Activated CD4-positive, alpha-beta T cell treated with anti-CD3 and anti-CD28 coated beads for 36 hours (primary cell): ENCODE data around the gene MLF1. TPM values are rescaled to one million over a fixed set of nuclear protein-coding genes. Genes with fewer than 3 reads are reported as not detected.

Source experiments
- ATAC-seq: fragments of 200-7000 bp; cut with Tn5 transposase; one replicate; pipeline ENCODE4 v1.10.0; 2021; ENCODE audit warnings: mild to moderate bottlenecking, moderate library complexity
- CTCF ChIA-PET: fragments of 350-600 bp; sonication (Branson Sonifier 250); formaldehyde crosslinking; loops from one replicate; lab custom pipeline; 2021; ENCODE audit warnings: antibody characterized with exemption; lab: Charles Lee
- POLR2A ChIA-PET: fragments of 350-600 bp; sonication (Branson Sonifier 250); formaldehyde crosslinking; loops from one replicate; lab custom pipeline; 2021; ENCODE audit warnings: antibody characterized with exemption, inconsistent platforms; lab: Charles Lee
- DNase-seq: peaks from one replicate; pipeline ENCODE4 v3.0.0-alpha.2; 2020
- H3K27ac Mint-ChIP-seq: one replicate; pipeline ENCODE4 v1.8.0; 2021; ENCODE audit warnings: mixed read lengths
- H3K27me3 Mint-ChIP-seq: one replicate; pipeline ENCODE4 v1.8.0; 2021; ENCODE audit warnings: mixed read lengths
- H3K36me3 Mint-ChIP-seq: one replicate; pipeline ENCODE4 v1.8.0; 2021; ENCODE audit warnings: low read depth, mixed read lengths
- H3K4me1 Mint-ChIP-seq: one replicate; pipeline ENCODE4 v1.8.0; 2021; ENCODE audit warnings: mixed read lengths
- H3K4me3 Mint-ChIP-seq: one replicate; pipeline ENCODE4 v1.8.0; 2021; ENCODE audit warnings: mild to moderate bottlenecking, moderate library complexity, mixed read lengths
- H3K9me3 Mint-ChIP-seq: one replicate; pipeline ENCODE4 v1.8.0; 2021; ENCODE audit warnings: low read depth, mixed read lengths
- intact Hi-C, 2 experiments: fragments of 100-400 bp; cut with DNase I in 1 of 2; cut with micrococcal nuclease in 1 of 2; formaldehyde crosslinking; loops; one replicate each; pipeline versions ENCODE4 v1.14.2 to v1.15.1; 2022 to 2024; cut with DNase I, micrococcal nuclease
- total RNA-seq, 2 experiments: library from RNA; stranded (reverse); gene quantifications; one replicate each; pipeline ENCODE4 v1.2.3, GENCODE V29; 2021

The MLF1 gene
- total RNA-seq, 2 experiments from 2014 or later = 2.4 to 3.4 TPM

DNA sequence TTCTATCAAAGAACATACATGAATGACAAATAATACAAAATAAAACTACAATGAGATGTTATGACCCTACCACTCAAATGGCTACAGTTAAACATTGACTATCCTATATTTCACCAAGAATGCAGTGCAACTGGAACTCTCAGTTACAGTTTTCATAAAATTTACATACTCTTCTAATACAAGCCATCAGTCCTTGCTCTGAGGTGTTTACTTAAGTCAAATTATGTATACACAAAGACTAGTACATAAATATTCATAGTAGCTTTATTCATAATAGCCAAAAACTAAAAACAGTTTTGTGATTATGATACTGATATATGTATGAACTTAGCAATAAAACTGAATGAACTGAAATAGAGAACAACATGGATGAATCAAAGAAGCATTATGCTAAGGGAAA lies 19.2 kb downstream of the MLF1 start:
- Mint-ChIP-seq H3K27me3 (peaks cover 5% of the 10 kb centered on the region), H3K4me1 (no peaks in the 10 kb centered on the region), H3K27ac (no peak overlapping the region), H3K36me3 (no peaks in the 10 kb centered on the region), H3K4me3 (no peak overlapping the region), H3K9me3 (no peaks in the 10 kb centered on the region)
- ChIA-PET CTCF (no interaction called here), POLR2A (no interaction called here)
- intact Hi-C loops = no loop called here
- no peak for ATAC-seq
- no peak for DNase-seq

DNA sequence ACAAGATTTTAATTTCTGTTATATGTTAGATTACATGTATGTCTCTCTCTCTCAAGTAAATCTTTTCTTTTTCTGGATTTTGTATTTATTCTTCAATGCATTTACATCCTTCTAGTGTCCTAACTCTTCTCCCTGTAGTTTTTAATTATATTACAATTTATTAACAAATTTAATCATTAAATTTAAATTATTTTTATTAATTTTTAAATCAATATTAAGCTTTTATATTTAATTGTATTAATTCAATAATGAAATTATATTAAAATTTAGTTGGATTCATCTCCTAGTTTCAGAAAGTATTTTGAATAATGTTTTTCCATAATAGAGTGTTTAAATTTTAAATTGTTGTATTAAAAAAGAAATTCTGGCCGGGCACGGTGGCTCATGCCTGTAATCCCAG lies 29.8 kb downstream of the MLF1 start:
- H3K36me3 Mint-ChIP-seq = no peaks in the 10 kb centered on the region
- ATAC-seq = no peak
- H3K27ac Mint-ChIP-seq = no peak overlapping the region
- no peaks in the 10 kb centered on the region for H3K4me1 Mint-ChIP-seq
- H3K27me3 Mint-ChIP-seq = peaks cover 2% of the 10 kb centered on the region
- POLR2A ChIA-PET = no interaction called here
- CTCF ChIA-PET = interaction anchor here (0.6 to 1.3 kb wide), 2 partner anchors 212 to 993 kb away, joined by 3 read pairs; no protein-coding TSS in a partner anchor
- no peak overlapping the region for H3K4me3 Mint-ChIP-seq
- intact Hi-C loops = no loop called here
- no peaks in the 10 kb centered on the region for H3K9me3 Mint-ChIP-seq
- no peak for DNase-seq

DNA sequence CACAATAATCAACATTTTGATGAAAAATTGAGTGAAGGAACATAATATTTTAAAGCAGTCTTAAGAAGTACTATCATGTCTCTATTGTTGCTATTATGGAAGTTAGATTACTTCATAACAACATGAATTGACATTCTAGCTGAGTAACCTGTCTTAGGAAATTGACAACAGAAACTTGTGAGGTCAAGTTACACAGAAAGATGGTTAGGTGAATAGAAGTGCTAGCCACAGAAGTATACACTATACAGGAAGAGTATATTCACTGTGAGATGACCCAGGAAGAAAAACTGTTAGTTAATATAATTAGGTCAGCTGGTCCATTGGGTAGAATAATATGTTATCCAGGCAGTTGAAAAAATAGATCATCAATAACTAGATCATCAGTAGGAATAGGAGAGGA lies 31.2 kb downstream of the MLF1 start:
- H3K27me3 Mint-ChIP-seq = peaks cover 2% of the 10 kb centered on the region
- CTCF ChIA-PET = no interaction called here
- H3K27ac Mint-ChIP-seq = no peak overlapping the region
- no peak for DNase-seq
- ATAC-seq = no peak
- intact Hi-C loops = no loop called here
- H3K4me3 Mint-ChIP-seq = no peak overlapping the region
- H3K4me1 Mint-ChIP-seq = no peaks in the 10 kb centered on the region
- H3K9me3 Mint-ChIP-seq = no peaks in the 10 kb centered on the region
- POLR2A ChIA-PET = no interaction called here
- no peaks in the 10 kb centered on the region for H3K36me3 Mint-ChIP-seq

DNA sequence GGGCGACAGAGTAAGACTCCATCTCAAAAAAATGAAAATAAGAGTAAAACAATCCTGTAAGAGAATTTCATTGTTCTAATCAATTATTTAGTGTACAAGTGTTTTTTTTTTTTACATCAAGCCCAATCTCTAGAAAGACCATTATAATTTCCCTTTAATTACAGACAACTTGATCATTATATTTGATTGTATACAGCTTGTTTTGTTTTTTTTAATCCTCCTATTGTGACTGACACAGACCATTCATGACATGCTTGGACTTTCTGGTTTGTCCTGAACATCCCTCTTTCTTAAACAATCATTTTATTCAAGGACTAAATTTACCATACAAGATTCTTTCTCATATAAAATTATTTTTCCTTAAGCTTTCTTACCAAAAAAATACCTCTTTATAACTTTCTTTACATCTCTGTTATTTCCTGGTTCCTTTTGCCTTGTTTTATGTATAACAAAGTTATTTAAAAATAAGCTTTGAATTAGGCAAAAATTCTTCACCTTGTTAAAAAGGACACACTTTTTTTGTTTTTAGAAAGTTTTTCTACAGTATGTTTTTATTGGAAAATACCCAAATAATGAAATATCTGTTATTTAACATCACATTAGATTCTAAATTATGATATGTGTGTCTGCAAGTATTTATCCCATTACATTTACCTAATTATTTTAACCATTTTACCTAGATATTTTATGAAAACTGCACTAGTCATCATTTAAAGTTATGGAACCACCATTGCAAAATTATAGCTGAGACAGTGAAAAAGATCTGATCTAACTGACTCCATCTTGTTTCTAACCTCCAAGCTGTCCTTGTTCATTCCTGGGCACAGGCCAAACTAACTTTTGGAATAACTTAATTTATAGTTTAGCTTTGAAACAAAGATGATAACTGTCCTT lies 47.2 kb downstream of the MLF1 start:
- Mint-ChIP-seq H3K9me3 (peaks cover 3% of the 10 kb centered on the region), H3K4me3 (no peak overlapping the region), H3K27ac (no peak overlapping the region), H3K27me3 (peaks cover 4% of the 10 kb centered on the region), H3K4me1 (no peaks in the 10 kb centered on the region), H3K36me3 (no peaks in the 10 kb centered on the region)
- DNase-seq (no peak), ATAC-seq (no peak)
- POLR2A ChIA-PET = interaction anchor here (0.8 kb wide), 1 partner anchor 638 kb away, joined by 3 read pairs; no protein-coding TSS in a partner anchor
- CTCF ChIA-PET = interaction anchor here (0.7 to 1.8 kb wide), 4 partner anchors 13 to 110 kb away, joined by 3 to 9 read pairs (median 3); partner anchors contain the start of gene GFM1
- intact Hi-C loops = no loop called here

DNA sequence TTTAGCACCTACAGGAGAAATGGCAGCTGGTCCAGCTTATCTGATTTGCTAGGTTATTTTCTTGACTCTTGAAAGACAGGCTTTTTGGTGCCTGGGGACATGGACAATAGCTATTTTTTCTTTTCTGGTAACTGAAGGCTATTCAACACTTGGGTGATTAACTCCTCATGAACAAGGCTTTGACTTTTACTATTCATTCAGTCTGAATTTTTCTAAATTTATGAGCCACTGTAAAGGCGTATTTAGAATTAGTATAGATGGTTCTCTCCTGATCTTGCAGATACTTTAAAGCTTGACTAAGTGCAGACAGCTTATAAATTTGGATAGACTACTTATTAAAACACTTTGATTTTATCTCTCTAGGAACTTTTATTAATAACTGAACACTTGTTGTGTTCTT lies 54.9 kb downstream of the MLF1 start:
- Mint-ChIP-seq H3K36me3 (no peaks in the 10 kb centered on the region), H3K27ac (no peak overlapping the region), H3K4me1 (no peaks in the 10 kb centered on the region), H3K27me3 (peaks cover 8% of the 10 kb centered on the region), H3K4me3 (no peak overlapping the region), H3K9me3 (peaks cover 3% of the 10 kb centered on the region)
- ATAC-seq (no peak), DNase-seq (no peak)
- CTCF ChIA-PET = no interaction called here
- POLR2A ChIA-PET = no interaction called here
- intact Hi-C loops = no loop called here

DNA sequence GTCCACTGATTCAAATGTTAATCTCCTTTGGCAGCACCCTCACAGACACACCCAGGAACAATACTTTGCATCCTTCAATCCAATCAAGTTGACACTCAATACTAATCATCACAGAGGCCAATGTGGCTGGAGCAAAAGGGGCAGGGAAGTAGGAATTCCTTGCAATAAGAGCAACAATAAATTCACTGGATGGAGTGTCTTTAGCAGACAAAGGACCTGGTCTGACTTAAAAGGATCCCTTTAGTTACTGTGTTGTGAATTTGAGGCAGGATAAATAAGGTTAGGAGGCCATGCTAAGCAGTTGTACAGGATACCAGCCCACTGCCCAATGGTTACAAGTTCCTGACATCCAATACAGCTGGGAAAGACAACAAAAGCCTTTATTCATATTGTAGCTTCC lies 61.0 kb downstream of the MLF1 start:
- H3K4me3 Mint-ChIP-seq = no peak overlapping the region
- no peak for DNase-seq
- ChIA-PET POLR2A (no interaction called here), CTCF (interaction anchor here (1.2 kb wide), 1 partner anchor 12 kb away, joined by 5 read pairs; the partner anchor contains the start of gene GFM1)
- H3K4me1 Mint-ChIP-seq = peaks cover 4% of the 10 kb centered on the region
- peaks cover 5% of the 10 kb centered on the region for H3K27me3 Mint-ChIP-seq
- intact Hi-C loops = no loop called here
- no peak overlapping the region for H3K27ac Mint-ChIP-seq
- ATAC-seq = no peak
- no peaks in the 10 kb centered on the region for H3K36me3 Mint-ChIP-seq
- no peaks in the 10 kb centered on the region for H3K9me3 Mint-ChIP-seq

DNA sequence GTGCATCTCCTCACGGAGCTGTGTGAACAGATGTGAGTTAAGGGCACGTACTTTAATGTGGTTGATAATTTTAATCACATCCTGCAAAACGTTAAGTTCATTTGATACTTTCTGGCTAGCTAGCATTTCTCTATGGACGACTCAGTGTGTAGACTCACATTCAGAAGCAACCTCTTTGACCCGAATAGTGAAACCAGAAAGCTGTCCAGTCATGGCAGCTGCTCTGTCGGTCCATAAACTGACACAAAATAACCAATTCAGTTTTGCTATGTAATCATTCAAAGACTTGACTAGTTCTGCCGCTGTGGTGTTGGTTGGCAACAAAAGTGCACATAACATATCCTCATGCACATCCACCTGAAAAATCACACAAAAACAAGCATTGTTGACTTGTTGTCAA lies 69.7 kb downstream of the MLF1 start:
- POLR2A ChIA-PET = no interaction called here
- ATAC-seq (no peak), DNase-seq (no peak)
- CTCF ChIA-PET = interaction anchor here (2.9 kb wide), 1 partner anchor 19 kb away, joined by 8 read pairs; no protein-coding TSS in a partner anchor
- Mint-ChIP-seq H3K9me3 (no peaks in the 10 kb centered on the region), H3K4me3 (no peak overlapping the region), H3K4me1 (peaks cover 13% of the 10 kb centered on the region), H3K27ac (no peak overlapping the region), H3K36me3 (no peaks in the 10 kb centered on the region), H3K27me3 (no peaks in the 10 kb centered on the region)
- intact Hi-C loops = loop anchor here (10.0 kb wide), 3 partner anchors 106 to 1466 kb away; partner anchors contain the start of gene SHOX2 (in 1 of the 2)

DNA sequence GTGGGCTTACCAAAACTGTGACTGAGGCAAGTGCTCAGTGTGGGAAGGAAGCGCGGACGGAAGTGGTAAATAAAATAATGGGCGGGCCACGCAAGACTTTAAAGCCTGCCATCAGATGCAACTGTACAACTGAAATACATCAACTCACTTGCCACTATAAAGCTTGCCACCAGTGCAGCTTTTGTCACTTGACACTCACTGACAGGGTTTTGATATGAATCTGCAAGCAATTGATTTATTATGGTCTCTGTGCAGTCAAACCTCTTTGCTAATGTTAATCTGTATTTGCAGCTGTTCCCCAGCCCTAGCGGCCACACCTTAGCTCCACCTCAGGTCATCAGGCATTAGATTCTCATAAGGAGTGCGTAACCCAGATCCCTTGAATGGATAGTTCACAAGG lies 71.0 kb downstream of the MLF1 start:
- Mint-ChIP-seq H3K27me3 (no peaks in the 10 kb centered on the region), H3K36me3 (peaks cover 8% of the 10 kb centered on the region), H3K27ac (no peak overlapping the region), H3K4me1 (peaks cover 23% of the 10 kb centered on the region), H3K4me3 (no peak overlapping the region), H3K9me3 (no peaks in the 10 kb centered on the region)
- peak; percentile 20 for DNase-seq
- no peak for ATAC-seq
- CTCF ChIA-PET = interaction anchor here (1.2 to 2.9 kb wide), 3 partner anchors 16 to 102 kb away, joined by 3 to 8 read pairs (median 5); no protein-coding TSS in a partner anchor
- intact Hi-C loops = loop anchor here (10.0 kb wide), 3 partner anchors 107 to 1467 kb away; partner anchors contain the start of gene SHOX2 (in 1 of the 2)
- POLR2A ChIA-PET = interaction anchor here (0.9 kb wide), 1 partner anchor 81 kb away, joined by 3 read pairs; no protein-coding TSS in a partner anchor

DNA sequence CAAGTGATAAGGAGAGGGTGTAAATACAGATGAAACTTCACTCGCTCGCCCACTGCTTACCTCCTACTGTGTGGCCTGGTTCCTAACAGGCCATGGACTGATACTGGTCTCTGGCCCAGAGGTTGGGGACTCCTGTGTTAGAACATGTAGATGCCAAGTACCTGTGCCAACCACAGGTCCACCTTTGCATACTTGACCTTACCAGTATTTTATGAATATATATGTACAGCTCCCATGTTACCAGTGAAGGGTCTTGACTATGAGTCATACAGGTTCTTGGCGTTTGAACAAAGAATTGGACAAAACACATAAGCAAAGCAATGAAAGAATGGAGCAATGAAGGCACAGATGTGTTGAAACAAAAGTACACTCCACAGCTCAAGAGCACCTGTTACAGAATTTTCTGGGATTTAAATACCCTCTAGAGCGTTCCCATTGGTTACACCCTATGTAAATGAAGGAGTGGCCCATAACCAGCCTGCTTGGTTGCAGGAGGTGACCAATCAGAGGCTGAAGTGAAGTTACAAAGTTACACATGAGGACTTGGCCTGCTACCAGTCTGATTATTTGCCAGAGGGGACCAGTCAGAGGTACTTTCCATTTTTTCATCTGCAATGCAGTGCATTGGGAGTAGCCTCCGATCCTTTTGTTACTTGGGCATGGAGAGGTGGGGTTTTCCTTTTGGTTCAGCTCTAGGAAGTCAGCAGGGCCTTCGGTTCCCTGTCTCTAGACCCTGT lies 71.6 kb downstream of the MLF1 start:
- Mint-ChIP-seq H3K36me3 (peaks cover 10% of the 10 kb centered on the region), H3K27ac (no peak overlapping the region), H3K9me3 (no peaks in the 10 kb centered on the region), H3K27me3 (no peaks in the 10 kb centered on the region), H3K4me1 (peaks cover 24% of the 10 kb centered on the region), H3K4me3 (no peak overlapping the region)
- ChIA-PET POLR2A (interaction anchor here (0.9 kb wide), 1 partner anchor 80 kb away, joined by 3 read pairs; no protein-coding TSS in a partner anchor), CTCF (interaction anchor here (1.2 to 2.9 kb wide), 3 partner anchors 15 to 103 kb away, joined by 3 to 8 read pairs (median 5); no protein-coding TSS in a partner anchor)
- DNase-seq (no peak), ATAC-seq (no peak)
- intact Hi-C loops = loop anchor here (10.0 kb wide), 3 partner anchors 108 to 1468 kb away; partner anchors contain the start of gene SHOX2 (in 1 of the 2)

DNA sequence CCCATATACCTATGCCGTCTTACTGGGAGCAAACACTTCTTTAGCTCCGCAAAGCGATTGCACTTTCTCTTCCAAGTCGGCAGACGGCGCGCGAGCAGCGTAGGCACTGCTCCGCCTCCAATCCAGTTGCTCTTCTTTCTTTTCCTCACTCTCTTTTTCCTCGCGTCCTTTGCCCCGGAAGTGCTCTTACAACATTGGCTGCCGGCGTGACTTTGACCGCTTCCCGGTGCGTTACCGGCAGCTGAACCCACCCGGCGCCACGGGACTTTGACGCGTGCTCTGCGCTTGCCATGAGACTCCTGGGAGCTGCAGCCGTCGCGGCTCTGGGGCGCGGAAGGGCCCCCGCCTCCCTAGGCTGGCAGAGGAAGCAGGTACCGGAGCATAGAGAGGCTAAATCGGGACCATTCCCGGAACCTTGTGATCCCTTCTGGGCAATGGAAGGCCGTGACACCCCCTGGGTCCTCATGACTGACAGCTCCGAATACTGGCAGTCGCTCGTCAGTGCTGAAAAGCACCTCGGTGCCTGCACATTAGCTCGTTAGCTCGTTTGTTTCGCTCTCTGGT lies 73.4 kb downstream of the MLF1 start, which contains the start of gene GFM1:
GFM1 (plus strand) TSS at position 183 of the 564 bp plus-strand sequence; CDS start at position 291, 108 bp downstream.
- H3K4me1 Mint-ChIP-seq = peaks cover 32% of the 10 kb centered on the region
- peak within 1 kb of the TSS; percentile 83 for H3K27ac Mint-ChIP-seq
- POLR2A ChIA-PET = interaction anchor here (0.8 to 1.2 kb wide), 6 partner anchors 15 to 534 kb away, joined by 3 to 12 read pairs (median 4); partner anchors contain the start of gene MLF1
- H3K27me3 Mint-ChIP-seq = no peaks in the 10 kb centered on the region
- intact Hi-C loops = loop anchor here (1.0 to 10.0 kb wide), 10 partner anchors 14 to 1470 kb away; partner anchors contain the start of genes LXN (in 2 of the 2), MLF1 (in 1 of the 2), RSRC1 (in 1 of the 2) and SHOX2 (in 1 of the 2)
- peak within 1 kb of the TSS; percentile 92 for H3K4me3 Mint-ChIP-seq
- H3K9me3 Mint-ChIP-seq = no peaks in the 10 kb centered on the region
- ATAC-seq (peak; percentile 97), DNase-seq (peak; percentile 94)
- peaks cover 23% of the 10 kb centered on the region for H3K36me3 Mint-ChIP-seq
- CTCF ChIA-PET = interaction anchor here (0.5 to 3.7 kb wide), 30 partner anchors 9 to 1791 kb away, joined by 3 to 74 read pairs (median 4); partner anchors contain the start of genes LXN, MFSD1, MLF1 and RSRC1
